ENCODE results near the gene TRIM65. TPM values are rescaled to one million over a fixed set of nuclear protein-coding genes. Genes with fewer than 3 reads are reported as not detected.
A peak's percentile ranks its signal among the peaks of the same experiment; 100 is the strongest.

TRIM65 gene
- total and polyA plus RNA-seq, 2 of the 4 experiments (the other 2 are of a cell fraction) = 7.9 to 10.6 TPM

- H2BK120ac ChIP-seq (ENCODE audit: low read depth, low read length) = no peak overlapping the region
- H3K27ac ChIP-seq (ENCODE audit: insufficient read depth, low read length) = no peak overlapping the region
- no peak overlapping the region for H2AFZ ChIP-seq (replicated peaks; ENCODE audit: low read length, poor library complexity)
- H4K8ac ChIP-seq (ENCODE audit: low read depth in 2 of 2, low read length in 2 of 2) = no peak overlapping the region
- no peak for TF ChIP-seq USF2 (IDR thresholded peaks at IDR 0.05; ENCODE audit: low read depth, low read length)
- no peak for TF ChIP-seq POLR2A (IDR thresholded peaks at IDR 0.05; ENCODE audit: low read depth, low read length)
- TF ChIP-seq MXI1 (IDR thresholded peaks at IDR 0.05; ENCODE audit: borderline replicate concordance, low read depth, low read length) = no peak
- no peak for TF ChIP-seq RAD21 (IDR thresholded peaks at IDR 0.05; ENCODE audit: low read length)
- TF ChIP-seq BHLHE40 (IDR thresholded peaks at IDR 0.05; ENCODE audit: low read depth, low read length) = no peak
- TF ChIP-seq, protein P1, sequence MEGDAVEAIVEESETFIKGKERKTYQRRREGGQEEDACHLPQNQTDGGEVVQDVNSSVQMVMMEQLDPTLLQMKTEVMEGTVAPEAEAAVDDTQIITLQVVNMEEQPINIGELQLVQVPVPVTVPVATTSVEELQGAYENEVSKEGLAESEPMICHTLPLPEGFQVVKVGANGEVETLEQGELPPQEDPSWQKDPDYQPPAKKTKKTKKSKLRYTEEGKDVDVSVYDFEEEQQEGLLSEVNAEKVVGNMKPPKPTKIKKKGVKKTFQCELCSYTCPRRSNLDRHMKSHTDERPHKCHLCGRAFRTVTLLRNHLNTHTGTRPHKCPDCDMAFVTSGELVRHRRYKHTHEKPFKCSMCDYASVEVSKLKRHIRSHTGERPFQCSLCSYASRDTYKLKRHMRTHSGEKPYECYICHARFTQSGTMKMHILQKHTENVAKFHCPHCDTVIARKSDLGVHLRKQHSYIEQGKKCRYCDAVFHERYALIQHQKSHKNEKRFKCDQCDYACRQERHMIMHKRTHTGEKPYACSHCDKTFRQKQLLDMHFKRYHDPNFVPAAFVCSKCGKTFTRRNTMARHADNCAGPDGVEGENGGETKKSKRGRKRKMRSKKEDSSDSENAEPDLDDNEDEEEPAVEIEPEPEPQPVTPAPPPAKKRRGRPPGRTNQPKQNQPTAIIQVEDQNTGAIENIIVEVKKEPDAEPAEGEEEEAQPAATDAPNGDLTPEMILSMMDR (conservative IDR thresholded peaks at IDR 0.05; ENCODE audit: low read depth, low read length) = no peak
- no peak for TF ChIP-seq FOS (IDR thresholded peaks at IDR 0.05; ENCODE audit: low read depth, low read length)
- no peak for TF ChIP-seq RFX5 (IDR thresholded peaks at IDR 0.05; ENCODE audit: low read depth, low read length)
- no peak for TF ChIP-seq MAFK (IDR thresholded peaks at IDR 0.05; ENCODE audit: low read depth, low read length)
- no peak for TF ChIP-seq NFE2L2 (IDR thresholded peaks at IDR 0.05; ENCODE audit: low read depth, low read length)
- no peak overlapping the region for H2BK20ac ChIP-seq (ENCODE audit: low read depth, low read length)
- H2BK15ac ChIP-seq (ENCODE audit: low read depth, low read length) = no peak overlapping the region
- H3K4me3 ChIP-seq (ENCODE audit: insufficient read depth, low read depth, low read length) = no peak overlapping the region
- no peak overlapping the region for H2BK5ac ChIP-seq (ENCODE audit: low read depth, low read length, poor library complexity, severe bottlenecking)
- dilution Hi-C loops (cut with HindIII; ENCODE audit: low sequenced_read_pairs, unreplicated experiment) = no loop called here
- no peaks in the 10 kb centered on the region for H3K9me1 ChIP-seq (ENCODE audit: insufficient read depth, low read length)
- BruUV-seq (replicated peaks) = no TSS peak
- peaks cover 2% of the 10 kb centered on the region; the same call in 1 of the 2 replicates for H3K36me3 ChIP-seq (ENCODE audit: control insufficient read depth, insufficient read depth, low read length)
- H3K4me1 ChIP-seq (ENCODE audit: control insufficient read depth, insufficient read depth, low read length) = no peaks in the 10 kb centered on the region; the same call in 1 of the 2 replicates
- DNase-seq (peak; percentile 31), ATAC-seq (ENCODE audit: low read depth) (peak; percentile 37; the same call in 1 of the 2 replicates)
- no peaks in the 10 kb centered on the region for H4K20me1 ChIP-seq (ENCODE audit: insufficient read depth, low read length)
- no peak overlapping the region for H4K5ac ChIP-seq (ENCODE audit: low read depth, low read length)
- no peak overlapping the region for H2AK5ac ChIP-seq (ENCODE audit: low read depth, low read length)
- H3K56ac ChIP-seq (ENCODE audit: extremely low read depth, insufficient read depth, low read length) = no peak overlapping the region
- H3K27me3 ChIP-seq (ENCODE audit: control insufficient read depth, insufficient read depth, low read length) = no peaks in the 10 kb centered on the region
- intact Hi-C loops (cut with micrococcal nuclease) = no loop called here
- WGBS, 2 experiments (ENCODE audit: extremely low coverage in 2 of 2, insufficient read length in 1 of 2) = no CpG with 5 or more reads among the region's 4 CpGs
- in situ Hi-C loops (cut with MboI; ENCODE audit: low sequenced_read_pairs) = no loop called here
- H3K23ac ChIP-seq (ENCODE audit: low read depth, low read length) = no peak overlapping the region
- CTCF ChIA-PET = no interaction called here
- H3K9me3 ChIP-seq (ENCODE audit: control insufficient read depth, insufficient read depth, low read length) = no peaks in the 10 kb centered on the region
- H3K79me1 ChIP-seq (ENCODE audit: low read depth in 1 of 2, low read length in 2 of 2) = no peaks in the 10 kb centered on the region
- H3K4ac ChIP-seq (ENCODE audit: low read depth, low read length) = no peak overlapping the region
- no peak overlapping the region for H4K91ac ChIP-seq (ENCODE audit: insufficient read depth, low read depth, low read length)
- no peak overlapping the region for H3K18ac ChIP-seq (ENCODE audit: low read depth, low read length)
- no peak overlapping the region for H3K9ac ChIP-seq (ENCODE audit: low read depth, low read length)
- POLR2A ChIA-PET (ENCODE audit: unreplicated experiment) = no interaction called here
- H2AK9ac ChIP-seq (replicated peaks; ENCODE audit: low read depth, low read length, poor library complexity) = no peak overlapping the region
- H3K4me2 ChIP-seq (ENCODE audit: low read depth, low read length) = no peak overlapping the region
- no peak overlapping the region for H3K14ac ChIP-seq (replicated peaks; ENCODE audit: low read depth, low read length)
Observed at GRCh38 chr17:75933808-75934207, 37.1 kb upstream of the TRIM65 start.

Data from IMR-90 (cell line).